IMR-90 (cell line): Measurements from ENCODE around the gene ZFHX3. TPM values are rescaled to one million over a fixed set of nuclear protein-coding genes. Genes with fewer than 3 reads are reported as not detected.

Experiments used
- ATAC-seq: fragments of 200-7000 bp; cut with Tn5 transposase; 2 replicates; pipeline ENCODE4 v1.9.1; 2020; ENCODE audit warnings: low read depth, mild to moderate bottlenecking, moderate library complexity
- BruUV-seq: library from RNA; stranded (reverse); fragments of 400-500 nt; replicated peaks from 2 replicates; lab custom pipeline; 2021; lab: Mats Ljungman, UMichigan
- CTCF ChIA-PET: fragments of 300-600 bp; formaldehyde crosslinking; extraction: SDS; loops from one replicate; lab custom pipeline; 2021; ENCODE audit warnings: antibody characterized with exemption; lab: Yijun Ruan, JAX
- POLR2A ChIA-PET: fragments of 300-600 bp; sonication (Branson Sonifier 250); formaldehyde crosslinking; loops from one replicate; lab custom pipeline; 2022; ENCODE audit warnings: antibody characterized with exemption; ENCODE audit not compliant: unreplicated experiment; lab: Charles Lee
- DNase-seq: peaks from one replicate; pipeline ENCODE4 v3.0.0; 2013
- H2AFZ ChIP-seq: replicated peaks from 2 replicates; pipeline ENCODE3; 2013; ENCODE audit warnings: low read length, mild to moderate bottlenecking; ENCODE audit not compliant: poor library complexity
- H2AK5ac ChIP-seq: 2 replicates; pipeline ENCODE4 v1.6.1; 2013; ENCODE audit warnings: low read depth, low read length, inconsistent platforms
- H2AK9ac ChIP-seq: replicated peaks from 2 replicates; pipeline ENCODE3; 2013; ENCODE audit warnings: mild to moderate bottlenecking, low read depth, low read length, moderate library complexity; ENCODE audit not compliant: poor library complexity
- H2BK120ac ChIP-seq: 2 replicates; pipeline ENCODE4 v1.6.1; 2013; ENCODE audit warnings: low read depth, low read length, inconsistent platforms
- H2BK15ac ChIP-seq: 3 replicates; pipeline ENCODE4 v1.6.1; 2013; ENCODE audit warnings: low read depth, low read length, inconsistent platforms
- H2BK20ac ChIP-seq: 2 replicates; pipeline ENCODE4 v1.6.1; 2013; ENCODE audit warnings: low read depth, mild to moderate bottlenecking, inconsistent platforms, low read length, moderate library complexity
- H2BK5ac ChIP-seq: 2 replicates; pipeline ENCODE4 v1.6.1; 2013; ENCODE audit warnings: mild to moderate bottlenecking, low read depth, low read length, inconsistent platforms; ENCODE audit not compliant: poor library complexity, severe bottlenecking
- H3K14ac ChIP-seq: replicated peaks from 2 replicates; pipeline ENCODE4 v1.6.1; 2013; ENCODE audit warnings: low read depth, low read length, inconsistent platforms
- H3K18ac ChIP-seq: 2 replicates; pipeline ENCODE4 v1.6.1; 2013; ENCODE audit warnings: low read depth, low read length, control low read depth
- H3K23ac ChIP-seq: 2 replicates; pipeline ENCODE4 v1.6.1; 2013; ENCODE audit warnings: low read depth, low read length, inconsistent platforms
- H3K27ac ChIP-seq: 2 replicates; pipeline ENCODE4 v1.5.1; 2013; ENCODE audit warnings: mild to moderate bottlenecking, control low read depth, low read length; ENCODE audit not compliant: insufficient read depth
- H3K27me3 ChIP-seq: 2 replicates; pipeline ENCODE4 v1.6.1; 2013; ENCODE audit warnings: low read length; ENCODE audit not compliant: control insufficient read depth, insufficient read depth
- H3K36me3 ChIP-seq: 2 replicates; pipeline ENCODE4 v1.6.1; 2013; ENCODE audit warnings: low read length, mixed read lengths; ENCODE audit not compliant: control insufficient read depth, insufficient read depth
- H3K4ac ChIP-seq: 2 replicates; pipeline ENCODE4 v1.6.1; 2013; ENCODE audit warnings: low read depth, low read length, inconsistent platforms
- H3K4me1 ChIP-seq: 2 replicates; pipeline ENCODE4 v1.6.1; 2013; ENCODE audit warnings: low read length, mixed read lengths; ENCODE audit not compliant: control insufficient read depth, insufficient read depth
- H3K4me2 ChIP-seq: 2 replicates; pipeline ENCODE4 v1.6.1; 2013; ENCODE audit warnings: low read depth, mild to moderate bottlenecking, control low read depth, low read length, moderate library complexity
- H3K4me3 ChIP-seq: 2 replicates; pipeline ENCODE4 v1.5.1; 2013; ENCODE audit warnings: low read depth, mild to moderate bottlenecking, control low read depth, low read length, moderate library complexity; ENCODE audit not compliant: insufficient read depth
- H3K56ac ChIP-seq: 2 replicates; pipeline ENCODE4 v1.6.1; 2013; ENCODE audit warnings: low read length, inconsistent platforms; ENCODE audit not compliant: insufficient read depth; ENCODE audit errors: extremely low read depth
- H3K79me1 ChIP-seq, 2 experiments: 2 replicates each; pipeline ENCODE4 v1.6.1; 2013; ENCODE audit warnings: low read length in 2 of 2, inconsistent platforms in 1 of 2, low read depth in 1 of 2
- H3K9ac ChIP-seq: 2 replicates; pipeline ENCODE4 v1.6.1; 2013; ENCODE audit warnings: low read depth, low read length, control low read depth
- H3K9me1 ChIP-seq: 2 replicates; pipeline ENCODE4 v1.6.1; 2013; ENCODE audit warnings: low read length, inconsistent platforms; ENCODE audit not compliant: insufficient read depth
- H3K9me3 ChIP-seq: 2 replicates; pipeline ENCODE4 v1.6.1; 2013; ENCODE audit warnings: low read length; ENCODE audit not compliant: control insufficient read depth, insufficient read depth
- H4K20me1 ChIP-seq: 2 replicates; pipeline ENCODE4 v1.6.1; 2013; ENCODE audit warnings: low read length, inconsistent platforms; ENCODE audit not compliant: insufficient read depth
- H4K5ac ChIP-seq: 2 replicates; pipeline ENCODE4 v1.6.1; 2013; ENCODE audit warnings: mild to moderate bottlenecking, low read depth, low read length, control low read depth
- H4K8ac ChIP-seq, 2 experiments: 2 replicates each; pipeline ENCODE4 v1.6.1; 2013; ENCODE audit warnings: low read depth in 2 of 2, low read length in 2 of 2, control low read depth in 1 of 2, inconsistent platforms in 1 of 2
- H4K91ac ChIP-seq: 2 replicates; pipeline ENCODE4 v1.6.1; 2013; ENCODE audit warnings: low read depth, low read length, inconsistent platforms; ENCODE audit not compliant: insufficient read depth
- CEBPB ChIP-seq: IDR thresholded peaks from 2 replicates; pipeline ENCODE4 v1.6.1; 2012; ENCODE audit warnings: low read depth, low read length, improper control_type of control experiment
- CHD1 ChIP-seq: IDR thresholded peaks from 2 replicates; pipeline ENCODE4 v1.6.1; 2012; ENCODE audit warnings: low read depth, low read length, improper control_type of control experiment
- RAD21 ChIP-seq: IDR thresholded peaks from 2 replicates; pipeline ENCODE4 v1.6.1; 2012; ENCODE audit warnings: low read length, improper control_type of control experiment
- RCOR1 ChIP-seq: IDR thresholded peaks from 2 replicates; pipeline ENCODE4 v1.6.1; 2012; ENCODE audit warnings: mild to moderate bottlenecking, low read length, improper control_type of control experiment; ENCODE audit not compliant: insufficient replicate concordance
- WGBS, 2 experiments: methylation state at CpG; one replicate each; pipeline versions ENCODE4 v1.1.5 to v1.1.7; 2013; ENCODE audit warnings: missing lambda C conversion rate in 2 of 2; ENCODE audit not compliant: insufficient read length in 1 of 2; ENCODE audit errors: extremely low coverage in 2 of 2; 5-methylcytosine and 5-hydroxymethylcytosine counted together
- dilution Hi-C: fragments of 300-500 bp; cut with HindIII; formaldehyde crosslinking; loops from one replicate; pipeline ENCODE4 v1.14.3; 2018; ENCODE audit warnings: low sequenced_read_pairs; ENCODE audit not compliant: unreplicated experiment
- in situ Hi-C: fragments of 300-500 bp; cut with MboI; formaldehyde crosslinking; loops from 3 replicates; pipeline ENCODE4 v1.14.3; 2019; ENCODE audit warnings: low sequenced_read_pairs, inconsistent platforms, mixed read lengths
- intact Hi-C: fragments of 100-400 bp; cut with micrococcal nuclease; formaldehyde crosslinking; loops from 2 replicates; pipeline ENCODE4 v1.10.0; 2022
- polyA plus RNA-seq, 3 experiments: library from polyadenylated mRNA; depleted of rRNA; stranded (reverse); fragments of >200 nt; gene quantifications; 2 replicates each; pipeline ENCODE4 v1.2.3, GENCODE V29; 2012; ENCODE audit warnings: low replicate concordance in 1 of 3
- total RNA-seq: library from RNA; depleted of rRNA; stranded (reverse); fragments of >200 nt; gene quantifications from 2 replicates; pipeline ENCODE4 v1.2.3, GENCODE V29; 2012
- TF ChIP-seq, protein P1 (sequence below): fragments of 150-350 bp; IDR thresholded peaks from 2 replicates; pipeline ENCODE4 v1.6.1; 2017; ENCODE audit warnings: mild to moderate bottlenecking, antibody characterized with exemption, low read length, low read depth
- TF ChIP-seq, protein P2 (sequence below): conservative IDR thresholded peaks from 2 replicates; pipeline ENCODE4 v1.5.1; 2012; ENCODE audit warnings: mild to moderate bottlenecking, low read depth, low read length, improper control_type of control experiment

ZFHX3 gene
- total and polyA plus RNA-seq, 2 of the 4 experiments (the other 2 are of a cell fraction) = 1.4 to 1.7 TPM

DNA sequence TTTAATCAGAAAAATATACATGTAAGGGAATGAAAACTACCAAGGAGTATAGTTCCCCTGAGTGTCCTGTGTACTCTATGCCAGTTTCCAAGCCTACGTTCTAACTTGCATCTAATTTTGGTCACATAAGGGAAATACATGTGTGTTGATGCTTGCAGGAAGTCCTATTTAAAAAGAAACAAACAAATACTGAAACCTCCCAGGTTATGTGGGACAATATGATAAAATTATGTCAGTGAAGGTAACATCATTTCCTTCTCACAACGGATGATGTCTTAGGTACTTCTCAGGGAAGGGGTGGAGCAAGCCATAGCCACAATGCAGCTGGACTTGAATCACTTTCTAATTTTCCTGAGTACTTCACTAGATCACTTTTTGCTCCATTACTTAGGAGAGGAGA, 115.9 kb downstream of the ZFHX3 start:
- Histone ChIP-seq H2BK5ac (no peak overlapping the region), H3K56ac (no peak overlapping the region), H2AFZ (no peak overlapping the region), H3K4ac (no peak overlapping the region), H3K18ac (no peak overlapping the region), H3K27me3 (no peaks in the 10 kb centered on the region), H3K4me3 (no peak overlapping the region), H2AK9ac (no peak overlapping the region), H3K23ac (peak overlapping the region; percentile 20; the same call in 1 of the 2 replicates), H4K20me1 (peaks cover 69% of the 10 kb centered on the region), H3K9me3 (no peaks in the 10 kb centered on the region), H3K9me1 (peaks cover 10% of the 10 kb centered on the region), H2AK5ac (no peak overlapping the region), H3K14ac (no peak overlapping the region), H3K4me1 (peaks cover 13% of the 10 kb centered on the region), H4K8ac (no peak overlapping the region), H3K9ac (no peak overlapping the region), H3K79me1 (peaks cover 36 to 57% of the 10 kb centered on the region in 2 experiments), H3K36me3 (no peaks in the 10 kb centered on the region), H3K4me2 (peak overlapping the region; percentile 81), H4K91ac (no peak overlapping the region), H4K5ac (no peak overlapping the region), H2BK20ac (no peak overlapping the region), H3K27ac (no peak overlapping the region), H2BK120ac (no peak overlapping the region), H2BK15ac (no peak overlapping the region)
- TF ChIP-seq, protein P1, sequence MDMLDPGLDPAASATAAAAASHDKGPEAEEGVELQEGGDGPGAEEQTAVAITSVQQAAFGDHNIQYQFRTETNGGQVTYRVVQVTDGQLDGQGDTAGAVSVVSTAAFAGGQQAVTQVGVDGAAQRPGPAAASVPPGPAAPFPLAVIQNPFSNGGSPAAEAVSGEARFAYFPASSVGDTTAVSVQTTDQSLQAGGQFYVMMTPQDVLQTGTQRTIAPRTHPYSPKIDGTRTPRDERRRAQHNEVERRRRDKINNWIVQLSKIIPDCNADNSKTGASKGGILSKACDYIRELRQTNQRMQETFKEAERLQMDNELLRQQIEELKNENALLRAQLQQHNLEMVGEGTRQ = no peak
- TF ChIP-seq CEBPB = no peak
- TF ChIP-seq RAD21 = no peak
- TF ChIP-seq RCOR1 = no peak
- TF ChIP-seq, protein P2, sequence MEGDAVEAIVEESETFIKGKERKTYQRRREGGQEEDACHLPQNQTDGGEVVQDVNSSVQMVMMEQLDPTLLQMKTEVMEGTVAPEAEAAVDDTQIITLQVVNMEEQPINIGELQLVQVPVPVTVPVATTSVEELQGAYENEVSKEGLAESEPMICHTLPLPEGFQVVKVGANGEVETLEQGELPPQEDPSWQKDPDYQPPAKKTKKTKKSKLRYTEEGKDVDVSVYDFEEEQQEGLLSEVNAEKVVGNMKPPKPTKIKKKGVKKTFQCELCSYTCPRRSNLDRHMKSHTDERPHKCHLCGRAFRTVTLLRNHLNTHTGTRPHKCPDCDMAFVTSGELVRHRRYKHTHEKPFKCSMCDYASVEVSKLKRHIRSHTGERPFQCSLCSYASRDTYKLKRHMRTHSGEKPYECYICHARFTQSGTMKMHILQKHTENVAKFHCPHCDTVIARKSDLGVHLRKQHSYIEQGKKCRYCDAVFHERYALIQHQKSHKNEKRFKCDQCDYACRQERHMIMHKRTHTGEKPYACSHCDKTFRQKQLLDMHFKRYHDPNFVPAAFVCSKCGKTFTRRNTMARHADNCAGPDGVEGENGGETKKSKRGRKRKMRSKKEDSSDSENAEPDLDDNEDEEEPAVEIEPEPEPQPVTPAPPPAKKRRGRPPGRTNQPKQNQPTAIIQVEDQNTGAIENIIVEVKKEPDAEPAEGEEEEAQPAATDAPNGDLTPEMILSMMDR = no peak
- TF ChIP-seq CHD1 = no peak
- POLR2A ChIA-PET = no interaction called here
- CTCF ChIA-PET = interaction anchor here (0.7 to 1.0 kb wide), 3 partner anchors 22 to 431 kb away, joined by 3 to 4 read pairs (median 3); no protein-coding TSS in a partner anchor
- intact Hi-C loops = loop anchor here (5.0 to 10.0 kb wide), 3 partner anchors 95 to 273 kb away; no protein-coding TSS in a partner anchor
- WGBS, 2 experiments = no CpG with 5 or more reads among the region's 2 CpGs
- DNase-seq (peak; percentile 17), ATAC-seq (no peak)
- in situ Hi-C loops = loop anchor here (10.0 kb wide), 1 partner anchor 267 kb away; no protein-coding TSS in a partner anchor
- dilution Hi-C loops = loop anchor here (25.0 kb wide), 1 partner anchor 105 kb away; the partner anchor contains the start of gene ZFHX3
- BruUV-seq = no TSS peak
